Measurements from ENCODE around the gene IL4R.

Gene IL4R

GRCh38 chr16:27313422-27314160, at the start of gene IL4R:
TSS of gene IL4R (plus strand) at chr16:27313974. CDS start at chr16:27340204, 26,230 bp downstream.
- no peak for TF ChIP-seq POLR2A (IDR thresholded peaks at IDR 0.05; ENCODE audit: extremely low read depth, insufficient read length)
- 0 out of 2 replicates have a peak, but pooled peaks have one; percentile 11 for TF ChIP-seq MAX (IDR thresholded peaks at IDR 0.05; ENCODE audit: low read depth, low read length)
- DNase-seq (ENCODE audit: low read depth): peak; percentile 73
- peak within 1 kb of the TSS; percentile 68 for H3K4me3 ChIP-seq (ENCODE audit: low read depth, low read length)

- H3K4me3 ChIP-seq (ENCODE audit: low read depth, low read length): no peak overlapping the region
- no peak for TF ChIP-seq CTCF (IDR thresholded peaks at IDR 0.05; ENCODE audit: low read depth, low read length)
- TF ChIP-seq MYC (IDR thresholded peaks at IDR 0.05; ENCODE audit: low read depth, low read length): no peak
- no peak for DNase-seq (ENCODE audit: low read depth)
Observed at GRCh38 chr16:27264151-27264550, 49.6 kb upstream of the IL4R start.

- no peak for TF ChIP-seq MAX (IDR thresholded peaks at IDR 0.05; ENCODE audit: low read depth, low read length)
- no peak for TF ChIP-seq MYC (IDR thresholded peaks at IDR 0.05; ENCODE audit: low read depth, low read length)
- no peak for TF ChIP-seq POLR2A (IDR thresholded peaks at IDR 0.05; ENCODE audit: extremely low read depth, insufficient read length)
- TF ChIP-seq CTCF (IDR thresholded peaks at IDR 0.05; ENCODE audit: low read depth, low read length): no peak
- no peak for DNase-seq (ENCODE audit: low read depth)
- H3K4me3 ChIP-seq (ENCODE audit: low read depth, low read length): no peak overlapping the region
Observed at GRCh38 chr16:27265982-27266381, 47.8 kb upstream of the IL4R start.

- DNase-seq (ENCODE audit: low read depth): peak; percentile 42
- TF ChIP-seq MYC (IDR thresholded peaks at IDR 0.05; ENCODE audit: low read depth, low read length) (no peak), MAX (IDR thresholded peaks at IDR 0.05; ENCODE audit: low read depth, low read length) (no peak), POLR2A (IDR thresholded peaks at IDR 0.05; ENCODE audit: extremely low read depth, insufficient read length) (no peak), CTCF (IDR thresholded peaks at IDR 0.05; ENCODE audit: low read depth, low read length) (no peak)
- H3K4me3 ChIP-seq (ENCODE audit: low read depth, low read length): peak overlapping the region; percentile 68
Observed at GRCh38 chr16:27267037-27267677, 46.6 kb upstream of the IL4R start.

GRCh38 chr16:27268376-27269299, 45.1 kb upstream of the IL4R start, which contains the start of gene NSMCE1:
TSS of gene NSMCE1 (minus strand) at chr16:27268772. CDS start at chr16:27257570, 11,202 bp downstream.
- TF ChIP-seq MAX (IDR thresholded peaks at IDR 0.05; ENCODE audit: low read depth, low read length) (peak; percentile 85), MYC (IDR thresholded peaks at IDR 0.05; ENCODE audit: low read depth, low read length) (peak; percentile 91), POLR2A (IDR thresholded peaks at IDR 0.05; ENCODE audit: extremely low read depth, insufficient read length) (peak; percentile 89), CTCF (IDR thresholded peaks at IDR 0.05; ENCODE audit: low read depth, low read length) (no peak)
- peak within 1 kb of the TSS; percentile 68 for H3K4me3 ChIP-seq (ENCODE audit: low read depth, low read length)
- peak; percentile 96 for DNase-seq (ENCODE audit: low read depth)
